ACC112 (cell line): Measurements from ENCODE around the gene HRC.

Source experiments
- H2AFZ ChIP-seq: fragments of 200-600 bp; sonication (generic); one replicate; pipeline ENCODE4 v1.6.0; 2017; ENCODE audit warnings: antibody characterized with exemption, low read length; ENCODE audit not compliant: unreplicated experiment
- H3K27ac ChIP-seq: fragments of 200-600 bp; sonication (generic); 2 replicates; pipeline ENCODE4 v1.5.1; 2014; ENCODE audit warnings: low read depth, mild to moderate bottlenecking, antibody characterized with exemption, low read length, moderate library complexity
- H3K27me3 ChIP-seq: fragments of 200-600 bp; sonication (generic); 2 replicates; pipeline ENCODE4 v1.6.1; 2014; ENCODE audit warnings: mild to moderate bottlenecking, antibody characterized with exemption, low read length, moderate library complexity, mixed read lengths; ENCODE audit not compliant: insufficient read depth
- H3K36me3 ChIP-seq: fragments of 200-600 bp; sonication (generic); 2 replicates; pipeline ENCODE4 v1.6.1; 2016; ENCODE audit warnings: mild to moderate bottlenecking, antibody characterized with exemption, low read length, moderate library complexity, mixed read lengths; ENCODE audit not compliant: insufficient read depth
- H3K4me1 ChIP-seq: fragments of 200-600 bp; sonication (generic); one replicate; pipeline ENCODE4 v1.6.1; 2016; ENCODE audit warnings: low read length, mixed read lengths; ENCODE audit not compliant: insufficient read depth, unreplicated experiment, control insufficient read depth
- H3K4me3 ChIP-seq: fragments of 200-600 bp; sonication (generic); 2 replicates; pipeline ENCODE4 v1.5.1; 2014; ENCODE audit warnings: mild to moderate bottlenecking, low read depth, low read length
- H3K79me2 ChIP-seq: fragments of 200-600 bp; sonication (generic); one replicate; pipeline ENCODE4 v1.6.0; 2016; ENCODE audit warnings: low read length; ENCODE audit not compliant: control insufficient read depth, unreplicated experiment, insufficient read depth

HRC gene

DNA sequence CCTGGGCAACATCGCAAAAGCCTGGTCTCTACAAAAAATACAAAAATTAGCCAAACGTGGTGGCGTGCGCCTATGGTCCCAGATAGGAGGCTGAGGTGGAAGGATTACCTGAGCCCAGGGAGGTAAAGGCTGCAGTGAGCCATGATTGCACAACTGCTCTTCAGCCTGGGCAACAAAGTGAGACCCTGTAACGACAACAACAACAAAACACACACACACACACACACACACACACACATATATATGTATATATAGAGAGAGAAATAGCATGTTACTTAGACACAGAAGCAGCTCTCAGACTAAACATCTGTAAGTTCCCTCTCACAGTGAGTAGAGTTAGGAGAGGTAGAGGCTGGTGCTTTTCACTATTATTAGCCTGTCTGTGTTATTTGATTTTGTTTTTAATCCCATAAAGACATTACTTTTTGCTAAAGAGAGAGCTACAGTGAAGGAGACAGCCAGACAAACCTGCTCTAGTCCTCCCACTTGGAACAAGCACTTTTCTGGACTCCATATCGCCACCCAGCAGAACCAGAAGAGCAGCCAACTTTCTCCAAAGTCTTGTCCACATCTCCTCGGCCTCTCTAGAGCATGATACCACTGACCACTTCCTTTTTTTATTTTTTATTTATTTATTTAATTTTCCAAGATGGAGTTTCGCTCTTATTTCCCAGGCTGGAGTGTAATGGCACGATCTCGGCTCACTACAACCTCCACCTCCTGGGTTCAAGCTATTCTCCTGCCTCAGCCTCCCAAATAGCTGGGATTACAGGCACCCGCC lies 43.8 kb downstream of the HRC start:
- Histone ChIP-seq H3K4me3 (no peak overlapping the region), H3K4me1 (peaks cover 8% of the 10 kb centered on the region), H3K27ac (no peak overlapping the region), H3K27me3 (no peaks in the 10 kb centered on the region), H3K79me2 (no peaks in the 10 kb centered on the region), H3K36me3 (no peaks in the 10 kb centered on the region), H2AFZ (no peak overlapping the region)

DNA sequence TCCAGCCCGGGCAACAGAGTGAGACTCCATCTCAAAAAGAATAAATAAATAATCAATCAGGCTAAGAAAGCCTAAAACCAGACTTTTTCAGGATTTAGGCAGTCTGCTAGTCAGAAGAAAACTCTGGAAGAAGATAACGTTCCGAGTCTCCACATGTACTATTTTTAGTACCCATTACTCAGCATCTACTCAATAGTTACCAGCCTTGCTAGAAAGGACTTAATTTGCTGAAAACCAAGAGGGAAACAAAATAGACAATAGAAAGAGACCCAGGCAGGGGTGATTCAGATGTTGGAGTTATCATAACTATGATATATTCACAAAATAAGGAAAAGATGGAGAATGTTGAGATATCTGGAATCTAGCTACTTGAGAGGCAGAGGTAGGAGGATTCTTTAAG lies 44.6 kb downstream of the HRC start:
- Histone ChIP-seq H3K79me2 (no peaks in the 10 kb centered on the region), H3K4me1 (peaks cover 8% of the 10 kb centered on the region), H3K27ac (peak overlapping the region; percentile 7; the same call in 1 of the 2 replicates), H3K4me3 (no peak overlapping the region), H3K36me3 (0 out of 2 replicates have a peak, but pooled peaks cover 2% of the 10 kb centered on the region), H3K27me3 (no peaks in the 10 kb centered on the region), H2AFZ (no peak overlapping the region)

DNA sequence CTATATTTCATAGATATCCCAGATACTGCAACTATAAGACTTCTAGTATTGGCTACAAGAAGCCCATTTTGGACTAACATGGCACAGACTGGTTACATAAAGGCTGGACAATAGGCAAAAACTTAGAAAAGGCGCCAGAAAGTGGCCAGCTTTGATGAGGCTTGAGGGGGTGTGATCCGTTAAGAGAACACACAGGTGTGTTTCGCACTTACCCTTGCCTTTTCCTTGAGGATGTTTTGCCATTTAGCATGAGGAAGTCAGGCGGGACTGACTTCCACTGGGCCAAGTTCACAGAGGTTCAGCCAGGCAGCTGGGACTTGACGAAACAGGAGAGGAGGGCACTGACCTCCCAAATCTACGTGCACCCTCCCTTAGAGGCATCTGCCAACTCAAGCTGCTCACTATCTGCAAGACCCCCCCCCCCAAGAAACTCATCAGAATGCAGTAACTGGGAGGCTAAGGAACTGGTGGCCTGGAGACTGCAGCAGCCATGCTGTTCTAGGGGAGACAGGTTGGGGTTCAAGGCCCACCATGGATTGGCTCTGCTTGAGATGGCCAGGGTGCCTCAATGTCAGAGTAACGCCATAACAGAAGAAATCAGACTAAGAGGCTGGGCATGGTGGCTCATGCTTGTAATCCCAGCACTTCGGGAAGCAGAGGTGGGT lies 45.5 kb downstream of the HRC start:
- Histone ChIP-seq H3K4me3 (no peak overlapping the region), H3K79me2 (no peaks in the 10 kb centered on the region), H3K36me3 (0 out of 2 replicates have a peak, but pooled peaks cover 2% of the 10 kb centered on the region), H2AFZ (no peak overlapping the region), H3K4me1 (peaks cover 8% of the 10 kb centered on the region), H3K27ac (no peak overlapping the region), H3K27me3 (no peaks in the 10 kb centered on the region)

DNA sequence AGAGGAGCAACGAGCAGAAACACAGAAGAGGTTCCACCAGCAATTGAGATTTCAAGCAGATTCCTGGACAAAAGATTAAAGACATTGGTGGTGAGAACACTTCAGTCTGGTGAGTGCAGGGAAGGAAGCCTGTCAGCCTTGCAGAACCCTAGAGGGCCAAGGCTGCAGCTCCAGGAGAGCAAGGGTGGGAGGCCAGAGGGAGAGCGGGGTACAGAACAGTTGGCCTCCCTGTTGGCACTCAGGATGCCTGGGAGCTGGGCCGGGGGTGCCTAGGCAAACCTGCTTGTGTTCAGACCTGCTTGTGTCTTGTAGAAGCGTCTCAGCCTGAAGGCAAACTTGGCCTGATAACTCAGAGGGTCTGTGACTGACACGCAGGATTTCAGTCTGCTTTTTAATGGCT lies 46.1 kb downstream of the HRC start:
- H3K79me2 ChIP-seq = no peaks in the 10 kb centered on the region
- H3K4me1 ChIP-seq = peaks cover 8% of the 10 kb centered on the region
- H2AFZ ChIP-seq = no peak overlapping the region
- no peaks in the 10 kb centered on the region for H3K27me3 ChIP-seq
- no peak overlapping the region for H3K27ac ChIP-seq
- no peak overlapping the region for H3K4me3 ChIP-seq
- 0 out of 2 replicates have a peak, but pooled peaks cover 2% of the 10 kb centered on the region for H3K36me3 ChIP-seq

DNA sequence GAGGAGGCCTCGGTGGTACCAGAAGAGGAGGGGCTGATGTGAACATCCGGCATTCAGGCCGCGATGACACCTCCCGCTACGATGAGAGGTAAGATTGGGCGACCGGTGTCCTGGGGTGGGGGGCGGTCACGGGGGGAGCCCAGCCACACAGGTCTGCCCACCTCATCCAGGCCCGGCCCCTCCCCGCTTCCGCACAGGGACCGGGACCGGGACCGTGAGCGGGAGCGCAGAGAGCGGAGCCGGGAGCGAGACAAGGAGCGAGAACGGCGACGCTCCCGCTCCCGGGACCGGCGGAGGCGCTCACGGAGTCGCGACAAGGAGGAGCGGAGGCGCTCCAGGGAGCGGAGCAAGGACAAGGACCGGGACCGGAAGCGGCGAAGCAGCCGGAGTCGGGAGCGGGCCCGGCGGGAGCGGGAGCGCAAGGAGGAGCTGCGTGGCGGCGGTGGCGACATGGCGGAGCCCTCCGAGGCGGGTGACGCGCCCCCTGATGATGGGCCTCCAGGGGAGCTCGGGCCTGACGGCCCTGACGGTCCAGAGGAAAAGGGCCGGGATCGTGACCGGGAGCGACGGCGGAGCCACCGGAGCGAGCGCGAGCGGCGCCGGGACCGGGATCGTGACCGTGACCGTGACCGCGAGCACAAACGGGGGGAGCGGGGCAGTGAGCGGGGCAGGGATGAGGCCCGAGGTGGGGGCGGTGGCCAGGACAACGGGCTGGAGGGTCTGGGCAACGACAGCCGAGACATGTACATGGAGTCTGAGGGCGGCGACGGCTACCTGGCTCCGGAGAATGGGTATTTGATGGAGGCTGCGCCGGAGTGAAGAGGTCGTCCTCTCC lies 47.4 kb downstream of the HRC start:
- no peaks in the 10 kb centered on the region for H3K27me3 ChIP-seq
- 0 out of 2 replicates have a peak, but pooled peaks cover 2% of the 10 kb centered on the region for H3K36me3 ChIP-seq
- H3K4me3 ChIP-seq = no peak overlapping the region
- no peak overlapping the region for H2AFZ ChIP-seq
- H3K27ac ChIP-seq = no peak overlapping the region
- H3K79me2 ChIP-seq = no peaks in the 10 kb centered on the region
- H3K4me1 ChIP-seq = peaks cover 8% of the 10 kb centered on the region

DNA sequence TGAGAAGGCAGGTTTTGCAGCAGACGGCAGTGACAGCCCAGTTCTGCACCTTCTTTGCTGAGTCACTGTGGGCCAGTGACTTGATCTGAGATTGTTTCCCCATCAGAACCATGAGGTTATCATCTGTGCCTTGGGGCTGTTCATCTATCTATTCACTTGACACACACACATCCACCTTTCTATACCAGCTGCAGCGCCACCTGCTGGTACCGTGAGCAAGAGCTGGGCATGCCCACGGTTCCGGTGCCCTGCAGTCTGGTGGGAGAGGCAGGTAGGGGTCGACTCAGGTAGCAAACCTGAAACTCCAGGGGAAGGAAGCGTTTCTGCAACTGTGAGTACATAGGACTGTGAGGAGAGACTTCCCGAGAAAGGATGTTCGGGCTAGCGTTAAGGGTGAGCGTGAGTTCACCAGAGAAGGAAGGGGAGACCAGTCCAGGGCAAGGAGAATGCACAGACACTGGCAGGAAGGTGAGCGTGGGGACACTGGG lies 48.5 kb downstream of the HRC start:
- Histone ChIP-seq H2AFZ (no peak overlapping the region), H3K36me3 (0 out of 2 replicates have a peak, but pooled peaks cover 2% of the 10 kb centered on the region), H3K79me2 (no peaks in the 10 kb centered on the region), H3K27ac (no peak overlapping the region), H3K4me1 (peaks cover 8% of the 10 kb centered on the region), H3K4me3 (no peak overlapping the region), H3K27me3 (no peaks in the 10 kb centered on the region)

DNA sequence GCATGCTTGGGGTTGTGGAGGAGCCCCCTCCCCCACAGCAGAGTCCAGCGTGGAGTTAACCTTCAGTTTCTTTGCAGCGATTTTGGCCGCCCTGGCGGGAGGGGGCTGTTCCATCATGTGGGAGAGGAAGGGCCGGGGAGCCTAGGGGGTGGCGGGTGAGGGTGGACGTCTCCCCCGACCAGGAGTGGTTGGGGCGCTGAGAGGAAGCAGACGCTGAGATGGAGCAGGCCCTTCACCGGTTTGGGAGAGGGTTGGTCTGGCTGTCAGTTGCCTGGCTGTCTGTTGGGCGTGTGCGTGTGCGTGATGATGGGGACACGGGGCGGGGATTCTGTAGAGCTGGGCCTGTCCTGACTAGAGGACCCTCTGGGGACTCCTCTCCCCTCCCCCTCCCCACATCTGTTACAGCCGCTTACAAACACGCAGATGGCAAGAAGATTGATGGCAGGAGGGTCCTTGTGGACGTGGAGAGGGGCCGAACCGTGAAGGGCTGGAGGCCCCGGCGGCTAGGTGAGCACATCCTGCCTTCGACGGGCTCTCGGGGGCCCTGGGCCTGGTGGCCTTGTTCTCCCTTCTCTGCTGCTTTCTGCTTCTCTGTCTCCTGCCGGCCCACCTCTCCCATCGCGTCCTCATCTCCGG lies 50.8 kb downstream of the HRC start:
- H3K4me3 ChIP-seq = no peak overlapping the region
- H2AFZ ChIP-seq = no peak overlapping the region
- H3K27me3 ChIP-seq = no peaks in the 10 kb centered on the region
- no peaks in the 10 kb centered on the region for H3K79me2 ChIP-seq
- H3K36me3 ChIP-seq = peaks cover 2% of the 10 kb centered on the region; the same call in 1 of the 2 replicates
- H3K4me1 ChIP-seq = no peaks in the 10 kb centered on the region
- no peak overlapping the region for H3K27ac ChIP-seq

DNA sequence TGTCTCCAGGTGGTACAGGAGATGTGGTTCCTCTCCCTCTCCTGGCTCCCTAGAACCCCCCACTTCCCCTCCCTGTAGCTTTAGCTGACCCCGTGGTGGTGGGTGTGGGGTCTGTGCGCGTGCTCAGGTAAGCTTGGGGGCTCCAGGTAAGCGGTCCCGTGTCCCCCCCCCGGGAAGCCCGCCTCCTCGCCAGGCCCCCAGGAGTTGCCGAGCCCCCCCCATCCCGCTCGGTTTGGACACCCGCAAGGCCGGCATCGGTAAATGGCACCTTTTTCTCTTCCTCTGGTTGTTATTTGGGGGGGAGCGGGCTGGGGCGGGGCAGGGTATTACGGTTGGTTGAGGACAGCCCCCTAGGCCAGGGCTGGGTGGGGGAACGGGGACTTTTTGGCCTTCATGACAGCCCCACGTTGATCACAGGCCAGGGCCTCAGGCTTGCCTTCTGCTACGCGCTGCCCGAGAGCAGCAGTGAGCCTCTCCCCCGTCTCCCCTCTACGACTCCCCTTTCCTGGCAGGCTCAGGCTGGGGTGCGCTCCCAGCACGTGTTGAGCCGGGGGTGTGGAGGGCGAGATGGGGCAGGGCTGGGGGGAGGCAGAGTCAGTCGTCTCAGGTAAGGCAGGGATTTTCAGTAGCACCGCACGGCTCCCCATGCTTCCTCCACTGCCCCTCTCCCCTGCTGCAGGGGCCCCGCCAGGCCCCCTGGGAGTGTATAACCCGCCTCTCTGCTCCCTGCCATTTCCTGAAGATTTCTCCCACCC lies 51.7 kb downstream of the HRC start:
- H3K4me1 ChIP-seq = no peaks in the 10 kb centered on the region
- H3K27ac ChIP-seq = no peak overlapping the region
- no peak overlapping the region for H3K4me3 ChIP-seq
- no peak overlapping the region for H2AFZ ChIP-seq
- peaks cover 3% of the 10 kb centered on the region for H3K79me2 ChIP-seq
- H3K27me3 ChIP-seq = no peaks in the 10 kb centered on the region
- H3K36me3 ChIP-seq = peaks cover 8% of the 10 kb centered on the region

DNA sequence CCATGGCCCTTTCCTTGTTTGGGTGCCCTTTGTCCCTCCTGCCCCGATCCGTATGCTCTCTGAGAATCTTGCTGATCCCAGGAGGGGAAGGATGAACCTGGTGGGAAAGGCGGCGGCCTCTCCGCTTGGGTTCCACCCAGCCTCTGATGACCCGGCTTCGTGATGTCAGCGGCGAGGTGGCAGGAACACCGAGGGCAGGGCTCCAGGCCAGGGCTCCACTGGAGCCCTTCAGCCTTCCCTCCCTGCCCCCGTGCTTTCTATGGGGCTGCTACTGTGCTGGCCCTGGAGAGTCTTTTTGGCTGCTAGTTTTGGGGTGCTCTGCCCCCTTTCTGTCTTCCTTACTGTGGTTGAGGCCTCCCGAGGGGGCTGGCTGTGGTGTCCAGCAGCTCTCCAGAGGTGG lies 52.9 kb downstream of the HRC start:
- Histone ChIP-seq H2AFZ (no peak overlapping the region), H3K27ac (no peak overlapping the region), H3K79me2 (peaks cover 13% of the 10 kb centered on the region)

More for the DNA sequence above, 52.9 kb downstream of the HRC start:
- Histone ChIP-seq H3K4me3 (no peak overlapping the region), H3K36me3 (peaks cover 18% of the 10 kb centered on the region), H3K4me1 (no peaks in the 10 kb centered on the region), H3K27me3 (no peaks in the 10 kb centered on the region)
